HUES48 (cell line): ENCODE measurements around the gene MPV17L.
"Not testable (repeated sequence)": the region's sequence is repeated elsewhere in the genome, so short reads cannot be mapped to it uniquely, and the experiment has no call there.

ENCODE experiments used
- H3K27ac ChIP-seq: one replicate; pipeline ENCODE4 v1.7.0; 2013; ENCODE audit warnings: low read depth, low read length, inconsistent platforms
- H3K27me3 ChIP-seq: 2 replicates; pipeline ENCODE4 v1.6.1; 2013; ENCODE audit warnings: mild to moderate bottlenecking, low read length; ENCODE audit not compliant: control insufficient read depth, insufficient read depth
- H3K36me3 ChIP-seq: 2 replicates; pipeline ENCODE4 v1.6.1; 2013; ENCODE audit warnings: low read length; ENCODE audit not compliant: control insufficient read depth, insufficient read depth
- H3K4me1 ChIP-seq: 2 replicates; pipeline ENCODE4 v1.6.1; 2013; ENCODE audit warnings: mild to moderate bottlenecking, low read length; ENCODE audit not compliant: control insufficient read depth, insufficient read depth
- H3K4me3 ChIP-seq: 2 replicates; pipeline ENCODE4 v1.5.1; 2013; ENCODE audit warnings: mild to moderate bottlenecking, low read depth, low read length
- H3K9ac ChIP-seq: 2 replicates; pipeline ENCODE4 v1.6.1; 2013; ENCODE audit warnings: mild to moderate bottlenecking, low read depth, low read length, moderate library complexity
- H3K9me3 ChIP-seq: 2 replicates; pipeline ENCODE4 v1.6.1; 2013; ENCODE audit warnings: low read length; ENCODE audit not compliant: control insufficient read depth, insufficient read depth

The MPV17L gene

DNA sequence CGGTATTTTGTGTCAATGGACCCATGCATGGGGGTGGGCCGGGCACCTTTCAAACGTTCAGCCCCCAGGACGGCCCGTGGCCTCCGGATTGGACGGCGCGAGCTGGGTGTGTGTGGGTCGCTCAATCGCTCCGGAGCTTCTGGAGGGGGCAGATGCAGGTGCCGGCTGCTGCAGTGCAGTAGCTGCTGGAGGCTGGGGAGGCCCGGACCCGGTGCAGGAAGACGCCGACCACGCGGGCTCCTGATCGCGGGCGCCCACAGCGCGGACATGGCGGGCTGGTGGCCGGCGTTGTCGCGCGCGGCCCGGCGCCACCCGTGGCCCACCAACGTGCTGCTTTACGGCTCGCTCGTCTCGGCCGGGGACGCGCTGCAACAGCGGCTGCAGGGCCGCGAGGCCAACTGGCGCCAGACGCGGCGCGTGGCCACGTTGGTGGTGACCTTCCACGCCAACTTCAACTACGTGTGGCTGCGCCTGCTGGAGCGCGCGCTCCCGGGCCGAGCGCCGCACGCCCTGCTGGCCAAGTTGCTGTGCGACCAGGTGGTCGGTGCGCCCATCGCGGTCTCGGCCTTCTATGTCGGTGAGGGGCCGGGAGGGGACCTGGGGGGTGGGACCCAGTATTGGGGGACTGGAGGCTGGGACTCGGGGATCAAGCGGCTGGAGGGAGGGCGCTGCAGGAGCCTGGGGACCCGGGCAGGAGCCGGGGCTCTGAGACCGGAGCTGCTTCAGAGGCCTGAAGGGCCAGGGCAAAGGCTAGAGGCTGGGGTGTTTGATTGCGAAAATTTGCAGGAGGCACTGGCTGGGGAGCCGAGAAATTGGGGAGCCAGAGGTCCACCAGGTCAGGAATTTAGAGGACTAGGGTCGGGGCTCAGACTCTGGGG, at the start of gene MPV17L:
Gene MPV17L, plus strand, starts transcription at position 124 of the 878 bp plus-strand sequence. Its CDS starts 144 bp downstream, at position 268.
- H3K9me3 ChIP-seq, H3K27ac ChIP-seq, H3K36me3 ChIP-seq, H3K27me3 ChIP-seq: not testable (repeated sequence)
- H3K4me3 ChIP-seq, result peak within 1 kb of the TSS; percentile 75
- peaks cover 15% of the 10 kb centered on the region for H3K4me1 ChIP-seq
- peak within 1 kb of the TSS; percentile 51 for H3K9ac ChIP-seq

DNA sequence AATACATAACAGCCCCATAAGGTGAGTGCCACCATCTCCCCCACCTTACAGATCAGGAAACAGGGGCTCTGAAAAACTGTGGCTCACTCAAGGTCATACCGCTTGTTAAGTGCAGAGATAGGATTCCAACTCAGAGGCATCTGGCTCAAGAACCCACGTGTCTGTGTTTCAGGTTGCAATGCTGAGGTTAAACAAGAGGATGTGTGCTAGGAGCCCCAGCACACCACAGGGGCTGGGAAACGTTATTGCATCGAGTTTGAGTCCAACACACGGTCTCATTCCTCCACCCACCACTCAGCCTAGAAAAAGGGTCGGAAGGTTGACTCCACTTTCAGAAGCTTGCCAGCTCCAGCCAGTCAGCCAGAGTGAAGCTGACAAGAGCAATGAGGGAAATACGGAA, 46.8 kb upstream of the MPV17L start:
- H3K9me3 ChIP-seq, H3K36me3 ChIP-seq, H3K27me3 ChIP-seq, H3K4me1 ChIP-seq, H3K4me3 ChIP-seq, H3K27ac ChIP-seq, H3K9ac ChIP-seq: not testable (repeated sequence)

DNA sequence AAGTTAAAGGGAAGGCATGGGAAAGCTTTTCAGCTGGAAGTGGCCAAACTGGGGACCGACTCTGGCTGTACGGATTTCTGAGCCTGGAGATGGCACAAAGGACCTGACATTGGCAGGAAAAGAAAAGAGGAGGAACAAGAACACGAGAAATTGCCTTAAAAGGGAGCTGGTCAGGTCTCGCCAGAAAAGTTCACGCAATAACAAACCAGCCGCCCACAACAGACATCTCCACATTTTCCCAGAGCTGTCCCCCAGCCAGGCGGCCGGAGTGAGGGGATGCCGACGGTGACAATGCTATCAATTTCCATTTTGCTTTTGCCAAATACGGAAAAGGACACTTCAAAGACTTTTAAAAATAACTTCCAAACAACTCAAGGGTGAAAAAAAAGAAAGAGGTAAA, 44.3 kb upstream of the MPV17L start:
- H3K9me3 ChIP-seq, H3K4me3 ChIP-seq, H3K9ac ChIP-seq, H3K27me3 ChIP-seq, H3K4me1 ChIP-seq, H3K27ac ChIP-seq, H3K36me3 ChIP-seq: not testable (repeated sequence)

DNA sequence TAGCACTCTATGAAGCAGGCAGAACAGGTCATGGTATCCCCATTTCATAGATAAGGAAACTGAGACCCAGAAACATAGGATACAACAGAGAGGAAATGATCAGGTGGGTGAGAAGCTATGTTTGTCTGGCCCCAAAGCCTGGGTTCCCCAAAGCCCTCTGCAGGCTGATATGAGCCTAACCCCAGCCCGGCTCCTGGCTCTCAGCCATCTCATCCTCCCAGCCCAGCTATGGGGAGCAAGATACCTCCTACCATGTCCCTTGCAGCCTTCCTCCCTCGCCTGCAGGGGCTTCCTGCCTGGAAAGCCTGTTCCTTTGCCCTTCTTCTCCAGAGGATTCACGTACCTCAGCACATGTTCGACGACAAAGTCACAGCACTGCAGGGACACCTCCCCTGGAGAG, 43.8 kb upstream of the MPV17L start:
- not testable (repeated sequence) for H3K36me3 ChIP-seq, H3K4me1 ChIP-seq, H3K27ac ChIP-seq, H3K4me3 ChIP-seq, H3K9ac ChIP-seq, H3K27me3 ChIP-seq, H3K9me3 ChIP-seq

DNA sequence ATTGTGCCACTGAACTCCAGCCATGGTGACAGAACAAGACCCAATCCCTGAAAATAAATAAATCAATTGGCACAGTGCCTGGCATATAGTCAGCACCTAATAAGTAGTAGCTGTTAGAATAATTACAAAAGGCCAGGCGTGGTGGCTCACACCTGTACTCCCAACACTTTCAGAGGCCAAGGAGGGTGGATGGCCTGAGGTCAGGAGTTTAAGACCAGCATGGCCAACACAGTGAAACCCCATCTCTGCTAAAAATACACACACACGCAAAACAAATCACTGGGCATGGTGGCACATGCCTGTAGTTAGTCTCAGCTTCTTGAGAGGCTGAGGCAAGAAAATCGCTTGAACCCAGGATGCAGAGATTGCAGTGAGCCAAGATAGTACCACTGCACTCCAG, 42.7 kb upstream of the MPV17L start:
- not testable (repeated sequence) for H3K27me3 ChIP-seq, H3K4me3 ChIP-seq, H3K9me3 ChIP-seq, H3K36me3 ChIP-seq, H3K27ac ChIP-seq, H3K9ac ChIP-seq, H3K4me1 ChIP-seq

DNA sequence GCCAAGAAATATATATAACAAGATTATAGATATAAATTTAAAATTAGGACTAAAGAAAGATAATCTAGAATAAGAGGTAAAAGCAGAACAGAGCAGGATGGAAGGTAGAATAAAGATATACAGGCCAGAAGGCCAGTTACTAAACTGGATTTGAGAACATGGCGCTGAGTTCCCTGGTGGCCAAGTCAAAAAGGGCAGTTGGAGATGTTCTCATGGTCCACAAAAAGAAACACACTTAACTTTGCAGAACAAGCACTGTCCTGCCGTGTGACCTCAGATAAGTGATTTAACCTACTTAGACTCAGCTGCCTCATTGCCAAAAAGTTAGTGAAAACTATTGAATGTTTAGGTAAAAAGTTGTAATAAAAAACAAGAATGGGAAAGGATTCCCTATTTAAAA, 40.7 kb upstream of the MPV17L start:
- H3K27ac ChIP-seq, H3K4me1 ChIP-seq, H3K9ac ChIP-seq, H3K27me3 ChIP-seq, H3K36me3 ChIP-seq, H3K4me3 ChIP-seq, H3K9me3 ChIP-seq: not testable (repeated sequence)

DNA sequence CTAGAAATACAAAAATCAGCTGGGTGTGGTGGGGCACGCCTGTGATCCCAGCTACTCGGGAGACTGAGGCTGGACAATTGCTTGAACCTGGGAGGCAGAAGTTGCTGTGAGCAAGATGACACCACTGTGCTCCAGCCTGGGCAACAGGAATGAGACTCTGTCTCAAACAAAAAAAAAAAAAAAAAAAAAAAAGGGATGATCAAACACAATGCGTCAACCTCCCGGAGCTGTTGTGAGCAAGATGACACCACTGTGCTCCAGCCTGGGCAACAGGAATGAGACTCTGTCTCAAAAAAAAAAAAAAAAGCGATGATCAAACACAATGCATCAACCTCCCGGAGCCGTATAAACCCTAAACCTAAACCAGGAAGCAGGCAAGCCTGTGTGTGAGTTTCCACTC, 38.1 kb upstream of the MPV17L start:
- H3K4me3 ChIP-seq, H3K27ac ChIP-seq, H3K9ac ChIP-seq, H3K4me1 ChIP-seq, H3K27me3 ChIP-seq, H3K36me3 ChIP-seq, H3K9me3 ChIP-seq: not testable (repeated sequence)

DNA sequence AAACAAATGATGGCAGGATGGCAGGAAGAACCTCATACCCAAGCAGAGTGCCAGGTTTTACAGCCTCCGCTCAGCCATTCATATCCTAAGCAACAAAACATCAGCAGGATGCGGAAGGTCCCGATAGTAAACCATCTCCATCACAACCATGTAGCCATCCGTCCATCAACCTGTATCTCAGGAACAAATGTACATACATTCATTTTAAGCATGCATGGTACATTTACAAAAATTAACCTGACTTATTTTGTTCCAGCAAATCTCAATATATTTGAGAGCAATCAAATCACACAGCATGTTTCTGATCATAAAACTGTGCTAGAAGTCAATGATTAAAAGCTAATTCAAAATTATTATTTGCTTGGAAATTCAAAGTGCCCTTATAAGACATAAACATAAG, 17.4 kb upstream of the MPV17L start, which contains the start of gene NPIPA5:
Gene NPIPA5, minus strand, starts transcription at position 101 of the 400 bp plus-strand sequence. Its CDS starts 0 bp downstream, at position 101.
- H3K9me3 ChIP-seq, H3K36me3 ChIP-seq, H3K9ac ChIP-seq, H3K4me1 ChIP-seq, H3K27me3 ChIP-seq, H3K4me3 ChIP-seq, H3K27ac ChIP-seq: not testable (repeated sequence)

DNA sequence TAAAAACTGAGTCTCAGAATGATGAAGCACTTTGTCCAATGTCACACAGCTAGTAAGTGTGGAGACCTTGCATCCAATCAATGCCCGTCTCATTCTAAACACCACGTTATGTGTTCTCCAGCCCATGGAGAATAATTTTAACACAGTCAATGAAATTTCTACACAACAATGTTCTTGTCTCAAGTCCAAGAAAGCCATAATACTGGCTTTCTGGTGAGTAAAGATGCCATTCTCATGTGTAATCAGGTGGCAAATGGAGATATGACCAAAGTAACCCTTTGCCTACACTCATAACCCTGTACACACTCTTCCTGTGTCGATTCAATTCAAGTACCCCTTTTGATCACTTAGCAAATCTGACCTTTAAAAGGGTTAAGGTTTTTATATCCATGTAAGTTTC, 12.7 kb upstream of the MPV17L start:
- not testable (repeated sequence) for H3K9me3 ChIP-seq, H3K27ac ChIP-seq, H3K9ac ChIP-seq, H3K36me3 ChIP-seq, H3K27me3 ChIP-seq, H3K4me1 ChIP-seq, H3K4me3 ChIP-seq

DNA sequence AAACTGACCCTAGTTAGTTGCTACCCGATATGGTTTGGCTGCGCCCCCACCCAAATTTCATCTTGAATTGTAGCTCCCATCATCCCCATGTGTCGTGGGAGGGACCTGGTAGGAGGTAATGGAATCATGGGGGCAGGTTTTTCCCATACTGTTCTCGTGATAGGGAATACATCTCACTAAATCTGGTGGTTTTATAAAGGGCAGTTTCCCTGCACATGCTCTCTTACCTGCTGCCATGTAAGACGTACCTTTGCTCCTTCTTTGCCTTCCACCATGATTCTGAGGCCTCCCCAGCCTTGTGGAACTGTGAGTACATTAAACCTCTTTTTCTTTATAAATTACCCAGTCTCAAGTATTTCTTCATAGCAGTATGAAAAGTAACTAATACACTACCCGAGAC, 7.5 kb upstream of the MPV17L start:
- H3K27ac ChIP-seq, H3K9ac ChIP-seq, H3K36me3 ChIP-seq, H3K4me3 ChIP-seq, H3K27me3 ChIP-seq, H3K4me1 ChIP-seq, H3K9me3 ChIP-seq: not testable (repeated sequence)

DNA sequence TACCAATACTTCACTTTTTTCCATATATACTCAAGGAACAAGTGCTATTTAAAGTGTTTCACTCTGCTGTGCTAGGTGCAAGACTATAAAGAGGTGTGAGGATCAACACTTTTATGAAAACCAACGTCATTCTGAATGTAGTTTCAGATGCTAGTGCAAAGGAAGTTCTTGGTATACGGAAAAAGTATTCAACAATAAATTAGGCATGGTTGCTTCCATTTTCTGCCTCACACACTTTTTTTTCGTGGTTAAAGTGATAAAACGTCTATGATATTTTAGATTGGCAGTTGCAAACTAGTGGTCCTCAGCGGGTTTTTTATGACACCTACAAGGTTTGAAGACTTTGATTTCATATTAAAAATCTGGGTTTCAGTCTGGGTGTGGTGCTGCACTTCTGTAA, 5.6 kb upstream of the MPV17L start:
- H3K4me3 ChIP-seq, H3K9me3 ChIP-seq, H3K9ac ChIP-seq, H3K27ac ChIP-seq, H3K27me3 ChIP-seq, H3K4me1 ChIP-seq, H3K36me3 ChIP-seq: not testable (repeated sequence)
